Urothelium cell line (cell line): ENCODE measurements around the gene SETD1B.

Experiments used
- DNase-seq: peaks from one replicate; pipeline ENCODE4 v3.0.0; 2011; ENCODE audit warnings: low spot score, mixed read lengths
- FAIRE-seq: peaks from 2 replicates; lab custom pipeline; 2011; peaks lifted over from hg19 to GRCh38; lab: Jason Lieb, UNC

SETD1B gene

DNA sequence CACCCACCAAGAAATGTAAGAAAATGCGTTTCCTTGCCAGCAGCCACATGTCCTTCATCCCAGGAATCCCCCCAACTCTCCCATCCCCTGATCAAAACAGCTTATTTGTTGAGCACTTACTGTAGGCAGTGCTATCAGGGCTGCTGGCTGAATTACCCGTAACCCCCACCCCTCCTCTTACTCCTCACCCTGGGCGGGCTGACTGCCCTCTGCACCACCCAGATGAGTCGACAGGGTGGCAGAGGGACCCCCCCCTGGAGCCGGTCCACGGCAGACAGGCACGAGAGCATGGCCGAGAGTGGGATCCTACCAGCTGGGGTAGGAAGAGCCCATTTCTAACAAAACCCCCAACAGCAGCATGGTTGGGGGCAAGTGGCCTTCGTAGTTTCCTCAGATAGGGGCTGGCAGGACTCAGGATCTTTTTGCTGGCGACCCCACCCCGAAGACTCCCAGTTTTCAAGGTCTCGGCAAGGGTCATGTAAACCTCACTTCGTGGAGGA lies 9.2 kb upstream of the SETD1B start:
- no peak for FAIRE-seq
- DNase-seq: no peak

DNA sequence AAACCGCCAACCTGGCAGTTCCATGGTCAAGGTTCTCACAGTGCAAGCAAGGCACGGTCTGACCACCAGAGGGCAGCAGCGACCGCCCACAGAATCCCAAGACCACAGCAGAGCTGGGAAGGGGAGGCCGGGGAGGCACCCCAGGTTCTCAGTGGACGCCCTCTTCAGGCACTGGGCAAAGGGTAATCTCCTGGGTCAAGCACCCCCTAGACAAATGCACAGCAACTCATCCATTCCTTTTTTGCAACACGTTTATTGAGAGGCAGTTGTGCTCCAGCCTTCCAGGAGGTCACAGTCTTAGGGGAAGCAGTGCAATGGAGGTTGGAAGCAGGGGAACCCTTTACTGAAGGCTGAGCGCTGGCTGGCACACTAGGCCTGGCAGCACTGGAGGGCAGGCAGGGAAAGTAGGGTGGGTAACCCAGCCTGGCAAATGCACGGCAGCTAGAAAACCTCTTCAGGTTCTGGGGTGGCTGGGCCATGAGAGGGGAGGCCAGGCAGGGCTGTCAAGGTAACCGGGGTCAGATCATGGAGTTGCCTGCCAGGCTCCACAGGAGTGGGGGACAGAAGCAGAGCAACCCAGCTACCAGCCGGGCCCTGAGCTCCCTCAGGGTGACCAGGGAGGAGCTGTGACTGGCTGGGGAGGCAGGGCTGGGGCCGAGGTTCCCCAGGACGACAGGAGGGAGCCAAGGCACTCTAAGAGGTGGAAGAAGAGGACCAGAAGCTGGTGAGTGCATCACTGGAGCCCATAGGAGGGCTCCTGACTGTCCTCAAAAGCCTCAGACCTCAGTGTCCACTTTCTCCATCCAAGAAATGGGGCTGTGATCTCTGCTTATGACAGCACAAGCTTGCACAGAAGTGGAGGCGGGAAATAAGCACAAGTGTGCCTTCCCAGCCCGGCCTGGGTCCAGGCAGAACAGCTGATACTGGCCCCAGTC lies 8.5 kb upstream of the SETD1B start:
- no peak for FAIRE-seq
- DNase-seq: peak; percentile 73

DNA sequence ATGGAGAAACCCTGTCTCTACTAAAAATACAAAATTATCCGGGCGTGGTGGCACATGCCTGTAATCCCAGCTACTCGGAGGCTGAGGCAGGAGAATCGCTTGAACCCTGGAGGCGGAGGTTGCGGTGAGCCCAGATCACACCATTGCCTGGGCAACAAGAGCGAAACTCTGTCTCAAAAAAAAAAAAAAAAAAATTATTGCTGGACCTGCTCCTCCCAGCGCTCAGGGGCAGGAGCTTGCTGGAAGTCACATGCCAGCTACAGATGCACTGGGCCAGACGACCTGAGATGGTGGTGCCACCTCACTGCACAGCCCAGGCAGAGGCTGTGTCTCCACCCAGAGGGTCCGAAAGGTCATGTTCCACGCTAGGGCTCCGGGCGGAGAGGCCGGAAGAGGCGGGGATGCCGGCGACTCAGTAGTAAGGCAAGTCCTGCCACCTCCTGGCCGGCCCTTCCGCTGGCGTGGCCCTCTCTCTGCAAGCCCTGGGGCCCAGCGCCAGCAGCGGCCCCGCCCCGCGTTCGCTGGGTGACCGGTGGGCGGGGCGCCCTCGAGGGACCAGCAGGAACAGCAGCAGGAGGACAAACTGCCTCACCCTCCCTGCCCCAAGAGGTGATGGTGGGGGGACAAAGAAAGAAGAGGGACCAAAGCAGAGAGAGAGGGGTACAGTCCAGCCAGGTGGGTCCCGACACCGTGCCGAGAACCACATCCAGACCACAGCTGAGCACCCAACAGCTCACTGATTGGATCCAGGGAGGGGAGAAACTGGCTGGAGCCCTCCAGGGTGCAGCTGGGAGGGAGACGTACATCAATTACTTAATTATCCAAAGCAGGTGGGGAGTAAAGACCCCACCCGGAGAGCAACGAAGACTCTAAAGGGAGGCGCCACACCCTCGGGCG lies 6.7 kb upstream of the SETD1B start:
- DNase-seq (peak; percentile 63), FAIRE-seq (no peak)

DNA sequence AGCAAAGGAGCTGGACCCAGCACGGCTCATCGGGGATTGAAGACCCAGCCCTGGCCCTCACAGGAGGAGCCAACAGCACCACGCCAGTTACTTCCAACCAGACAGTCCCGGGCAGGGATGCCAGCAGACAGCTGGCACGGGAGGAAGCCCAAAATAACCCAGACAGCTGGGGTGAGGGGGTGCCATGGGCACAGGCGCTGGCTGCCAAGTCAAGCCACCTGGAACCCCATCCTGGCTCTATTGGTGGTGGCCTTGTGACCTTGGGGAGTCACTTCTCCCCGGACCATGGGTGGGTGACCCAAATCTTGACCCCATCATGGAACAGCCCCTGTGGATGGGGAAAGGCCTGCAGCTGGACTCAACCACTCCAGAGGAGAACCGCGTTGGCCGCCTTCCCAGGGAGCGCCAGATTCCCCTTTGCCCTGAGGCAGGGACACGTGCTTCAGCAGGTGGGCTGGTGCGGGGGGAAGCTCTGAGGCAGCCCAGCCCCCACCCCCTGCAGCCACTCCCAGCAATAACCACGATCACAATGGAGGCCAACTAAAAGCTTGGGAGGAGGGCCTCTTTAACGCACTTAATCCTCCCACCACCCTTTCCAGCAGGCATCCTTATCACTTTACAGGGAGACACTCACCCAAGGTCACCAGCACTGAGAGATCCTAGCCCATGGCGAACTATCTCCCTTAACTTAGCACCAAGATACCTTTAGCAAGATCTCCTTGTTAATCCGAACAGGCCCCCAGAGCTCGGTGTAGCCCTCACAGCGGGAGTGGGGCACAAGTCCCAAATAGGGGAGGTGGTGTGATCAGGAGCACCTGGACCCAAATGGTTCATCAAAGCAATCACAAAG lies 5.6 kb upstream of the SETD1B start:
- DNase-seq (no peak), FAIRE-seq (no peak)

DNA sequence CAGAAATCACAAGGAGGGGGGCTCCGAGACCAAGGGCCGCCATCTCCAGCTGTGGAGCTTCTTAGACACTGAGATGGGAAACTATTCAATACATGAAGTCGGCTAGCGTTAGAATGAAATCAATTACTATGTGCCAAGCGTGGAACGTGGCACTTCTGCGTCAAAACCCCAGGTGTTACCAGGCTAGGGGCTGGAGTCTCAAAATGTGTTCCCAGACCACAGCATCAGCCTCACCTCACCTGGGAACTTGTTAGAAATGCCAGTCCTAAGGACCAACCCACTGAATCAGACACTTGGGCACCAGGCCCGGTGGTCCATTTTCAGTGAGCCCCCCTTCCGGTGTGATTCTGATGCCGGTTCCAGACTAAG lies 5.0 kb upstream of the SETD1B start:
- DNase-seq: no peak
- FAIRE-seq: no peak

DNA sequence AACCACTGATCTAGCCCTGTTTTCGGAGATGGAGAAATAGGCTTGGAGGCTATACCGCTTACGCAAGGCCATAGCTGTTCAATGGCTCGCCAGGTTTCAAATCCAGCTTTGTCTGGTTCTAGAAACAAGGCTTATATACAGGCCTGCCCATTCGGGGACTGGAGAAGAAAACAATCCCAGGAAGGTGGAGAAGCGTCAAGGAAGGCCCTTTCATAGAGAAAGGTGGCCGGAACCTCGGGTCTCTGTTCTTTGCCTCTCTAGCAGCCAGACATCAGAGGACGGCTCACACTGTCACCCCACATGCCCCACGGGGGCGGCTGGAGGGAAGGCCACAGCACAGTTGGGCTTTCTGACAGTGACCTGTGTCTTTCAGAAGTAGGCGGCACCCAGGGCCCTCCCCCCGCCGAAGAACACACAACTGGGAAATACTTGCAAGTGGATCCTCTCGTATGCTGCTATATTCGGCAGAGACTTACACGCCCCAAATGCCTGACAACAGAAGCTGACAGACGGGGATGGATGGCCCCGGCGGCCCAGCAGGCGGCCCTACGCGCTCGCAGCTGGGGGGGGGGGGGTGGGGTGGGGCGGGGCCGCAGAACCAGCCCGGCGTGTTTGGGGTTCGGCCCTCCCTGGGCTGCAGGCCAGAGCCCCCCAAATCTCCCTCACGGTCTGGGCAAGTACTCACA lies 4.5 kb upstream of the SETD1B start:
- FAIRE-seq (no peak), DNase-seq (peak; percentile 70)

DNA sequence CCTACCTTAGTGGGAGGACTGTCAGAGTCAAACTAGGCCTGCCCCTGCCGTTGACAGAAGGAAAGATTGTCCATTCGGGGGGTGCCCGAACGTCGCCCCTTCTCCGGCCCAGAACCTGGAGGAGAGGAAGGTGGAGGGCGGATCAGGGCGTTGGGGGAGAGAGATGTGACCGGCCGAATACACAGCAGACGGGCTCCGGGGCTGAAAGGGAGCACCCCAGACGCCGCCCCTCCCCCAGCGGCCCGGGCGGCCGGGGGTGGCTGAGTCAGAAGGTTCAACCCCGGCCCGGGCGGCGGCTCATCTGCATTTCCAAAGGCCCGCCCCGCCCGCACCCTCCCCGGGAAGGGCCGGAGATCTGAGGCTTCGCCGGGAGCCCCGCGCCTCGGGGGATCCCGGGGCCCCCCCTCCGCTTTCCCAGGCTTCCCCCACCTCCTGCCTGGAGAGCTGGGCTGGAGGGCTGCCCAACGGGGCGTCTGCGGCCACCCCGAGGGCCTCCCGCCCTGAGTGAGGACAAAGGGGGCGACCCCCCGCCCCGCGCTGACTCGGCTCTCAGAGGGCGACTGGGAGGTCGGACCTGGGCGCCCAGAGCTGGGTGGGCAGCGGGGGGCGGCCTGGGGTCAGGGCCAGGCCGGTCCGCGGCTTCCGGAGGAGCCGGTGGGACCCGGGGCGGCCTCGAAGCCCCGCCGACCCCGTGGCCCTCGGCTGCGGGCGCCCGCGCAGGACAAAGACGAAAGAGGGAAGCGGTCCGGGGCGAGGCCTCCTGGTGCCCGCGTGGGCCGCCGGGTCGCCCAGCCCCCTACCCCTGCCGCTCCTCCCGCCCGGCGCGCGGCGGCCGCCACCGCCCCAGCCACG lies 3.7 kb upstream of the SETD1B start:
- FAIRE-seq: no peak
- DNase-seq: peak; percentile 87

DNA sequence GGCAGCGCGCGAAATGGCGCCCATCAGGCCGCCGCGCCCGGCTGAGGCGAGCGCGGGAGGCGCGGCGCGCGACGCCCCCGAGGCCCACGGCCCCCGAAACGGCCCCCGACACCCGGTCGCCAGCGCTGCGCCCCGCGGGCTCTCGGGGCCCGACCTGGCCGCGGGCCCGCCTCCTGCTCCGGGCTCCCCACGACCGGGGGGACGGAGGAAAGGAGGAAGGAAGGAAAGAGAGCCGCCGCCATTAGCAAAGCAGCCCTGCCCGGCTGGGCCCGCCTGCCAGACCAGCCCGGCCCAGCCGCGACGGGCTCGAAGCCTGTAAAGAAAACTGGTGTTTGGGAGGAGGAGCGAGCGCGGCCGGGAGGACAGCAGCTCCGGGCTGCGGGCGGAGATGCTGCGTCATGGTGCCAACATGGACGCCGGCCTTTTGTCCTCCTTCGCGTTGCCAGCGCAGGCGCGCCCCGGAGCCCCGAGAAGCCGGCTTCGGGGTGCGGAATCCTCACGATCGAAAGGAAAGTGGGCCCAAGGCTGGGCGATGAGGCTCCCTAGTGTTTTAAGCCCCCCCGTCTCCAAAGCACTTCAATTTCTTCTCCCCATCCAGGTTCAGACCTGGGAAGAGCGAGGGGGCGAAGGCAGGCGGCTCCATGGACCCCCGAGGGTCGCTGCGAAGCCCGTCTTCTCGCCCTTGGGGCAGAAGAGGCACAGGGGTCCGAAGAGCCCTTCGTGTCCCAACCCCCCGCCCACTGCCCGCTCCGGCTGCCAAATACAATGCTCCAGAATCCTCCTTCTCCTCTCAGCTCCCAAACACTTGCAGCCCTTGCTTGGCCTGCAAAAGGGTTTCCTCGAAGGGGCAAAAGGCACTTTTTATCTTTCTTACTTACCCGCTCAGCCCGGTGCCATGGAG lies 2.9 kb upstream of the SETD1B start:
- no peak for DNase-seq
- FAIRE-seq: no peak

DNA sequence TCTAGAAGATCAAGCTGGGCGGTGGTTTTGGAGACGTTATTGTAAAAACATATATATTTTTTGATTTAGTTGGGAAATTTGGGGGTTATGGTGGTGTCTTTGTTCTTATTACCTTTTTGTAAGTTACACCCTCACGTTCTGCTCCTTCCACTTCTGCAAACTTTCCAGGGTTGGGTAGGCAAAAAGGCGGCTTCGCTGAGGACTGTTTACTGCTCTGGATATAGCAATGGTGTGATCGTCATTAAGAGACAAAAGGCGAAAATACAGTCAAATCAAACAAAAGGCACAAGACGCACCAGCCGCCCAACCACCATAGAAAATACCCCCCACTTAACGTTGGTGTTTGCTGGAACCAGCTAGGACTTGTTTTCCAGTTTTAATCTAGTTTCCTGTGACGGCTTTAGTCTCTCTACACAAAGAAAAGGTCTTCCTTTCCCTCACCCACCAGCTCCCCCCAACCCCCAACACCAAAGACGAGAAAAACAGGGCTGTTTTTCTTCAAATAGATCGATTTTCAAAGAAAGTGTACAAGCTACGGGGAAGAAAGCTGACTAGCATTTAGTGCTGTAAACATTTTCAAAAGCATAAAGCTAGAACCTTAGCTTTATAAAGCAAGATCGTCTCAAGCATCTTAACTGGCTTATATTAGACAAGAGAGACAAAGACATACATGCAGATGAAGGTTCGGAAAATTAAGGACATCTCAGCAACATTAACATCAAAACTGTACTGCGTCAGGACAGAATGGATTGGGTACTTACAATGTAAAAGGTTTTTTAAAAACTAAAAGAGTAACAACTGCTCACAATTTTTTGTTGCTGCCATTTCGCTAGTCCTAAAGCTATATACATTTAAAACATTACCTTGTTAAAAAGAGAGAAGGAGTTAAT lies 2.0 kb upstream of the SETD1B start:
- DNase-seq (no peak), FAIRE-seq (no peak)

DNA sequence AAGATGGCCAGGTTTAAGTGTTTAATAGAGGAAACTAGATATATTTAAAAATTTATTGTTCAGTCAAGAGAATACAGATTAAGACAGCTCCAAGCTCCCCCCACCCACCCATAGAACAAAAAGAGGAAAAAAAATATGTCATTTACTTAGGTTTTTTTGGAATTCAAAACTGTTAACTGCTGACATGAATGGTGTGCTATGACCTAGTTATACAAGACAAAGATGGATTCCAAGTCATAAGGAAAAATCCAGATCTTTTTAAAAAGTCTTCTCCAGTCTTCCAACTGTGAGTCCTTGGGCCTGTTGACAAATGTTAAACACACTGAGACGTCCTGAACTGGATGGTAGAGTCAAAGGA lies 1.3 kb upstream of the SETD1B start:
- no peak for FAIRE-seq
- DNase-seq: no peak

DNA sequence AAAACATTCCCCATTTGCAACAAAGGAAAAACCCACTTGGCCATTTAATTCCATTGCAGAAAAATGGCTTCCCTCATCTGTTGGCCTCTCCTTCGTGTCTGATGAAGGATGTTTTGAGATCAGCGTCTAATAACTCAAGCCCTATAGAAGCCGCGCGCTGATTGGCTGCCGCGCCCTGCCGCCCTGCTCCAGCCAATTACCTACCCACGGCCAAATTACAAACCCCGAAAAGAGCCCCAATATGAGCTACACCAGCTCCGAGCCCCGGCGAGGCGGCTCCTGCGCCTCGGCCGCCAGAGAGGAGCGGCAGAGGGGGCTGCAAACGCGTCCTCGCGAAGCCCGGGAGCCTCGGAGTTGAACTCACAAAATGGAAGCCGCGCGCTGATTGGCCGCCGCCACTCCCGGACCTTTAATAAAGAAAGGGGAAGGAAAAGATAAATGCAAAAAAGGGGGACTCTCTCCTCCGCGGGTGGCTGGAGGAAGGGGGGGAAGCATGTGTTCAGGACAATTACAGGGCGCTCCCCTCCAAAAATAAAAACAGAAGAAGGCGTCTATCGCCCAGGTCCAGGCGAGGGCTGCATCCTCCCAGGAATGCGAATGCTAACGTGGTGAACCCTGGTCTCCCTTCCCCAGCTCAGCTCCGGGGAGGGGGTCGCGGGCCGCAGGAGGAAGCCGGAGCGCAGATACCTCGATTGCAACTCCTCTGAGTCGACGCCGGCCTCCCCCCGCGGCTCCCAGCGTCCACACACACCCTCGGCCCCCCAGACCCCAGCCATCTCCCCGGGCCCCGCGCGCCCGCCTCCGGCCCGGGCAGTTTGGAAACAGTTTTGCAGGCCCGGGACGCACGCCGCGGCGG lies 738 bp upstream of the SETD1B start:
- DNase-seq (peak; percentile 91), FAIRE-seq (no peak)

DNA sequence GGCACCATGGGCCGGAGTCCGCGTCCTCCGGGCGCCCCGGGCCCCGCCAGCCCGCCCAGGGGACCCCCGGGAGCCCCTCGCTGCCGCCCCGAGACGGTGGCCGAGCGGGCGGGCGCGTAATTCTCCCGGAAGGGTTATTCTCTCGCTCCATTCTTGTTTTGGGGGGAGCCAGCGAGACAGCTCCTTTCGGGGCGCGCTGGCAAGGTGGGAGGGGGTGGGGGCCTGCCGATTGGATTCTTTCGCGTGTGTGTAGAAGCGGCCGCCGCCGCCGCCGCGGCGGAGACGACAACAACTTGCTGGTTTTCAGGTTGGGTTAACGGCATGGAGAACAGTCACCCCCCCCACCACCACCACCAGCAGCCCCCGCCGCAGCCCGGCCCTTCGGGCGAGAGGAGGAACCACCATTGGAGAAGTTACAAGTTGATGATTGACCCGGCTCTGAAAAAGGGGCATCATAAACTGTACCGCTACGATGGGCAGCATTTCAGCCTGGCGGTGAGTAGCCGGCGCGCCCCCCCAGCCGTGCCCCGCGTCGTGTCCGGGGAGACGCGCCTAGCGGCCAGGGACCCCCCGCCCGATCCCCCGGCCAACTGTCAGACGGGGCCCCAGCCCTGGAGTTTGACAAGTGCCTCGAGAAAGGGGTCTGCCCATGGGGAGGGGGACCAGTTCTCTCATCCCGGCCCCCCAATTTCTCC lies 755 bp downstream of the SETD1B start:
- FAIRE-seq: no peak

DNA sequence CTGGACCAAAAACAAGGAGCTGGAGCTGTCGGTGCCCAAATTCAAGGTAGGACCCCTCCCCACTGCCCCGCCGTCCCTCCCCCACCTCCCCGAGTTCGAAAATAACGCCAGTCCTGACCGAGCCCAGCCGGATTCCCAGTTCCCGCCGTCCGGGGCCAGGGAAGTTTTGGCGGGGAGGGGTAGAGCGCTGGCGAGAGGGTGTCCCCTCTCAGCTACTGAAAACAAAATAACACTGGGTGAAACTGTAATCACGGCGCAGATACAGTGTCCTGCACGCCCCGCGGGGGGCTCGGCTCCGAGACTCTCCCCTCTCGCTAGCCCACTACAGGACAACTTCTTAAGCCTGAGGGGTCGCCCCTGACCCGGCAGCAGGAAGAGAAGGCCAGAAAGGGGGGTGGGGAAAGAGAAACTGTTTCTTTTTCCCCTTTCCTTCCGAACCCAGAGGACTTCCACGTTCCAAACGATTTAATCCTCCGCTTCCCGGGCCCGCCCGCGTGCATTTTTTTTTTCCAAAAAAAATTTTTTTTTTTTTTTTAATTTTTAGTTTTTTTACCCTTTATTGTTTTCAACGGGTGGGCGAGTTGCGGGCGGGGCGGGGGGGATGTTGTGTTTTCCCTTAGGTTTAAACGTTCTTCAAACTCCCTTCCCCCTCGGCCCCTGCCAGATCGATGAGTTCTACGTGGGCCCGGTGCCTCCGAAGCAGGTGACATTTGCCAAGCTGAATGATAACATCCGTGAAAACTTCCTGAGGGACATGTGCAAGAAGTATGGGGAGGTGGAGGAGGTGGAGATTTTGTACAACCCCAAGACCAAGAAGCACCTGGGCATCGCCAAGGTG lies 1.6 kb downstream of the SETD1B start:
- DNase-seq: no peak
- FAIRE-seq: no peak

More for the DNA sequence above, 755 bp downstream of the SETD1B start:
- DNase-seq: no peak

DNA sequence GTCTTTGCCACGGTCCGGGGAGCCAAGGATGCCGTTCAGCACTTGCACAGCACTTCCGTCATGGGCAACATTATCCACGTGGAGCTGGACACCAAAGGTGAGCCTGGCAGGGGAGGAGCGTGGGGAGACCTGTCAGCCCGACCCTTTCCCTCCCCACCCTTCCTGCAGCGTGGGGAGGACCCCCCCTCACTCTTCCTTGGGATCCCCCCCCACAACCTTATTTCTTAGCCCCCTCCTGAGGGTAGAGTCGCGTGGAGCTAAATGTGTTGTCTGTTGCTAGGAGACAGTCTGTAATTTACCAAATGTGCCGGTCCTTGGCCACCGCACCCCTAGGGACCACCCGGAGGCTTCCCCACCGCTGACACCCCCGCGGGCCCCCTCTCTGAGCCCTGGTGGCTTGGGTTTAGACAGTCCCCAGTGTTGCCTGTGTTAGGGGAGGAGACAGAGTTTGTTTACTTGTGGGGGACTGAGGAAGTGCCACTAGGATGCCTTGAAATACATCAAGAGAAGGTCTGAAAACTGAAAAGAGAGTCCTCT lies 2.3 kb downstream of the SETD1B start:
- DNase-seq (no peak), FAIRE-seq (no peak)
